GM18861 (cell line): ENCODE results near the gene XDH.

Experiments
- ATAC-seq: cut with Tn5 transposase; IDR thresholded peaks from one replicate; pipeline ENCODE4 v1.9.1; 2021; ENCODE audit not compliant: unreplicated experiment

XDH gene

GRCh38 chr2:31414601-31415241 is at the start of gene XDH:
TSS of gene XDH (minus strand) at chr2:31414742. CDS start at chr2:31414666, 76 bp downstream.
- ATAC-seq: no peak

GRCh38 chr2:31457651-31458050 is 43.1 kb upstream of the XDH start:
- ATAC-seq: no peak

GRCh38 chr2:31446848-31447247 is 32.3 kb upstream of the XDH start:
- ATAC-seq: no peak

GRCh38 chr2:31442376-31442775 is 27.8 kb upstream of the XDH start:
- ATAC-seq: no peak

- no peak for ATAC-seq
Observed at GRCh38 chr2:31440764-31441163, 26.2 kb upstream of the XDH start.

GRCh38 chr2:31434911-31435310 is 20.4 kb upstream of the XDH start:
- ATAC-seq: no peak

- no peak for ATAC-seq
Observed at GRCh38 chr2:31433541-31433940, 19.0 kb upstream of the XDH start.

GRCh38 chr2:31430439-31431165 is 16.1 kb upstream of the XDH start:
- no peak for ATAC-seq

GRCh38 chr2:31429759-31430438 is 15.4 kb upstream of the XDH start:
- no peak for ATAC-seq

GRCh38 chr2:31429040-31429439 is 14.5 kb upstream of the XDH start:
- ATAC-seq: no peak

GRCh38 chr2:31428001-31428418 is 13.5 kb upstream of the XDH start:
- no peak for ATAC-seq

- no peak for ATAC-seq
Observed at GRCh38 chr2:31426096-31426495, 11.6 kb upstream of the XDH start.

- no peak for ATAC-seq
Observed at GRCh38 chr2:31421634-31422033, 7.1 kb upstream of the XDH start.

- no peak for ATAC-seq
Observed at GRCh38 chr2:31420936-31421335, 6.4 kb upstream of the XDH start.

- ATAC-seq: no peak
Observed at GRCh38 chr2:31419386-31419785, 4.8 kb upstream of the XDH start.

- ATAC-seq: no peak
Observed at GRCh38 chr2:31415421-31415820, 879 bp upstream of the XDH start.

- no peak for ATAC-seq
Observed at GRCh38 chr2:31413862-31414550, 536 bp downstream of the XDH start.

GRCh38 chr2:31413025-31413424 is 1.5 kb downstream of the XDH start:
- ATAC-seq: no peak

GRCh38 chr2:31411771-31412170 is 2.8 kb downstream of the XDH start:
- no peak for ATAC-seq

- no peak for ATAC-seq
Observed at GRCh38 chr2:31406593-31407385, 7.8 kb downstream of the XDH start.

GRCh38 chr2:31404827-31405226 is 9.7 kb downstream of the XDH start:
- no peak for ATAC-seq
